Activated CD4-positive, alpha-beta memory T cell treated with anti-CD3 and anti-CD28 coated beads for 36 hours (primary cell): ENCODE data around the gene ZDHHC7. TPM values are rescaled to one million over a fixed set of nuclear protein-coding genes. Genes with fewer than 3 reads are reported as not detected.
"Not testable (repeated sequence)": the region's sequence is repeated elsewhere in the genome, so short reads cannot be mapped to it uniquely, and the experiment has no call there.

Experiments used
- CTCF ChIA-PET: fragments of 350-600 bp; sonication (Branson Sonifier 250); formaldehyde crosslinking; loops from one replicate; lab custom pipeline; 2021; ENCODE audit warnings: antibody characterized with exemption, inconsistent platforms; lab: Charles Lee
- POLR2A ChIA-PET: fragments of 350-600 bp; sonication (Branson Sonifier 250); formaldehyde crosslinking; loops from one replicate; lab custom pipeline; 2021; ENCODE audit warnings: antibody characterized with exemption; lab: Charles Lee
- DNase-seq: peaks from one replicate; pipeline ENCODE4 v3.0.0-alpha.2; 2020
- H3K27ac Mint-ChIP-seq: one replicate; pipeline ENCODE4 v1.8.0; 2021; ENCODE audit warnings: mixed read lengths
- H3K27me3 Mint-ChIP-seq: one replicate; pipeline ENCODE4 v1.8.0; 2021; ENCODE audit warnings: mixed read lengths
- H3K36me3 Mint-ChIP-seq: one replicate; pipeline ENCODE4 v1.8.0; 2021; ENCODE audit warnings: mixed read lengths
- H3K4me1 Mint-ChIP-seq: one replicate; pipeline ENCODE4 v1.8.0; 2021; ENCODE audit warnings: low read depth, mixed read lengths
- H3K4me3 Mint-ChIP-seq: one replicate; pipeline ENCODE4 v1.8.0; 2021; ENCODE audit warnings: mild to moderate bottlenecking, mixed read lengths
- H3K9me3 Mint-ChIP-seq: one replicate; pipeline ENCODE4 v1.8.0; 2021; ENCODE audit warnings: mixed read lengths
- intact Hi-C: fragments of 100-400 bp; cut with micrococcal nuclease; formaldehyde crosslinking; loops from one replicate; pipeline ENCODE4 v1.15.1; 2023
- total RNA-seq, 2 experiments: library from RNA; stranded (reverse); gene quantifications; one replicate each; pipeline ENCODE4 v1.2.3, GENCODE V29; 2021

The ZDHHC7 gene
- total RNA-seq, 2 experiments from 2014 or later: 23.5 to 25.1 TPM

- intact Hi-C loops: no loop called here
- Mint-ChIP-seq H3K9me3 (peaks cover 2% of the 10 kb centered on the region), H3K36me3 (no peaks in the 10 kb centered on the region), H3K27me3 (peaks cover 4% of the 10 kb centered on the region), H3K27ac (no peak overlapping the region), H3K4me1 (no peaks in the 10 kb centered on the region), H3K4me3 (no peak overlapping the region)
- no peak for DNase-seq
- ChIA-PET CTCF (interaction anchor here (0.6 kb wide), 1 partner anchor 163 kb away, joined by 6 read pairs; no protein-coding TSS in a partner anchor), POLR2A (no interaction called here)
Measured at GRCh38 chr16:84940670-84941551, 70.4 kb downstream of the ZDHHC7 start.

- CTCF ChIA-PET: not testable (repeated sequence)
Measured at GRCh38 chr16:84938616-84939015, 72.7 kb downstream of the ZDHHC7 start.

GRCh38 chr16:84937196-84938005 lies 73.9 kb downstream of the ZDHHC7 start:
- no peak overlapping the region for H3K27ac Mint-ChIP-seq
- no peaks in the 10 kb centered on the region for H3K9me3 Mint-ChIP-seq
- H3K4me1 Mint-ChIP-seq: no peaks in the 10 kb centered on the region
- intact Hi-C loops: no loop called here
- peaks cover 4% of the 10 kb centered on the region for H3K27me3 Mint-ChIP-seq
- H3K4me3 Mint-ChIP-seq: no peak overlapping the region
- CTCF ChIA-PET: interaction anchor here (0.6 kb wide), 1 partner anchor 539 kb away, joined by 3 read pairs; no protein-coding TSS in a partner anchor
- POLR2A ChIA-PET: no interaction called here
- no peak for DNase-seq
- no peaks in the 10 kb centered on the region for H3K36me3 Mint-ChIP-seq

More at GRCh38 chr16:84938616-84939015, 72.7 kb downstream of the ZDHHC7 start:
- H3K36me3 Mint-ChIP-seq, H3K27me3 Mint-ChIP-seq, H3K27ac Mint-ChIP-seq, POLR2A ChIA-PET, H3K9me3 Mint-ChIP-seq, DNase-seq, intact Hi-C loops, H3K4me1 Mint-ChIP-seq, H3K4me3 Mint-ChIP-seq: not testable (repeated sequence)

- Mint-ChIP-seq H3K27me3 (no peaks in the 10 kb centered on the region), H3K4me3 (no peak overlapping the region), H3K9me3 (peaks cover 3% of the 10 kb centered on the region), H3K27ac (no peak overlapping the region), H3K36me3 (no peaks in the 10 kb centered on the region), H3K4me1 (no peaks in the 10 kb centered on the region)
- DNase-seq: no peak
- intact Hi-C loops: no loop called here
- ChIA-PET POLR2A (no interaction called here), CTCF (interaction anchor here (1.1 to 2.4 kb wide), 4 partner anchors 9 to 181 kb away, joined by 3 to 7 read pairs (median 4); no protein-coding TSS in a partner anchor)
Measured at GRCh38 chr16:84933774-84934631, 77.3 kb downstream of the ZDHHC7 start.

- Mint-ChIP-seq H3K36me3 (no peaks in the 10 kb centered on the region), H3K9me3 (peaks cover 3% of the 10 kb centered on the region), H3K4me1 (no peaks in the 10 kb centered on the region), H3K4me3 (no peak overlapping the region), H3K27me3 (no peaks in the 10 kb centered on the region), H3K27ac (no peak overlapping the region)
- ChIA-PET POLR2A (interaction anchor here (1.5 kb wide), 1 partner anchor 20 kb away, joined by 3 read pairs; no protein-coding TSS in a partner anchor), CTCF (interaction anchor here (2.4 kb wide), 1 partner anchor 39 kb away, joined by 7 read pairs; no protein-coding TSS in a partner anchor)
- intact Hi-C loops: no loop called here
- DNase-seq: no peak
Measured at GRCh38 chr16:84932681-84933080, 78.7 kb downstream of the ZDHHC7 start.

- Mint-ChIP-seq H3K27me3 (no peaks in the 10 kb centered on the region), H3K4me1 (no peaks in the 10 kb centered on the region), H3K4me3 (no peak overlapping the region), H3K9me3 (peaks cover 3% of the 10 kb centered on the region), H3K36me3 (no peaks in the 10 kb centered on the region), H3K27ac (no peak overlapping the region)
- ChIA-PET CTCF (interaction anchor here (0.9 to 1.6 kb wide), 5 partner anchors 20 to 413 kb away, joined by 3 to 11 read pairs (median 3); no protein-coding TSS in a partner anchor), POLR2A (interaction anchor here (1.5 kb wide), 1 partner anchor 21 kb away, joined by 3 read pairs; no protein-coding TSS in a partner anchor)
- intact Hi-C loops: loop anchor here (2.0 kb wide), 1 partner anchor 19 kb away; no protein-coding TSS in a partner anchor
- no peak for DNase-seq
Measured at GRCh38 chr16:84931506-84931905, 79.8 kb downstream of the ZDHHC7 start.

- ChIA-PET CTCF (interaction anchor here (0.9 to 1.6 kb wide), 5 partner anchors 21 to 413 kb away, joined by 3 to 11 read pairs (median 3); no protein-coding TSS in a partner anchor), POLR2A (interaction anchor here (1.5 kb wide), 1 partner anchor 21 kb away, joined by 3 read pairs; no protein-coding TSS in a partner anchor)
- DNase-seq: no peak
- H3K4me3 Mint-ChIP-seq: peak overlapping the region; percentile 18
- no peaks in the 10 kb centered on the region for H3K36me3 Mint-ChIP-seq
- H3K4me1 Mint-ChIP-seq: no peaks in the 10 kb centered on the region
- H3K9me3 Mint-ChIP-seq: peaks cover 3% of the 10 kb centered on the region
- intact Hi-C loops: loop anchor here (2.0 kb wide), 1 partner anchor 20 kb away; no protein-coding TSS in a partner anchor
- peak overlapping the region; percentile 64 for H3K27ac Mint-ChIP-seq
- no peaks in the 10 kb centered on the region for H3K27me3 Mint-ChIP-seq
Measured at GRCh38 chr16:84931107-84931494, 80.2 kb downstream of the ZDHHC7 start.

- ChIA-PET CTCF (interaction anchor here (0.9 to 3.0 kb wide), 5 partner anchors 21 to 412 kb away, joined by 3 to 12 read pairs (median 5); no protein-coding TSS in a partner anchor), POLR2A (no interaction called here)
- intact Hi-C loops: loop anchor here (2.0 kb wide), 1 partner anchor 20 kb away; no protein-coding TSS in a partner anchor
- H3K27ac Mint-ChIP-seq: peak overlapping the region; percentile 64
- DNase-seq: peak; percentile 31
- H3K4me1 Mint-ChIP-seq: no peaks in the 10 kb centered on the region
- no peaks in the 10 kb centered on the region for H3K27me3 Mint-ChIP-seq
- H3K4me3 Mint-ChIP-seq: peak overlapping the region; percentile 18
- no peaks in the 10 kb centered on the region for H3K36me3 Mint-ChIP-seq
- H3K9me3 Mint-ChIP-seq: peaks cover 3% of the 10 kb centered on the region
Measured at GRCh38 chr16:84930298-84931106, 80.8 kb downstream of the ZDHHC7 start.

GRCh38 chr16:84929421-84930297 lies 81.7 kb downstream of the ZDHHC7 start:
- intact Hi-C loops: loop anchor here (2.0 kb wide), 1 partner anchor 21 kb away; no protein-coding TSS in a partner anchor
- POLR2A ChIA-PET: no interaction called here
- H3K27ac Mint-ChIP-seq: peak overlapping the region; percentile 52
- no peak overlapping the region for H3K4me3 Mint-ChIP-seq
- no peaks in the 10 kb centered on the region for H3K27me3 Mint-ChIP-seq
- DNase-seq: peak; percentile 13
- H3K9me3 Mint-ChIP-seq: peaks cover 3% of the 10 kb centered on the region
- H3K4me1 Mint-ChIP-seq: no peaks in the 10 kb centered on the region
- CTCF ChIA-PET: interaction anchor here (1.4 to 3.0 kb wide), 2 partner anchors 22 to 42 kb away, joined by 5 to 12 read pairs; no protein-coding TSS in a partner anchor
- H3K36me3 Mint-ChIP-seq: no peaks in the 10 kb centered on the region
